NCI-H1417 treated with DMSO at 0.1 percent for 48 hours (cell line): ENCODE data around the gene MYADML2.
A peak's percentile ranks its signal among the peaks of the same experiment; 100 is the strongest.

Experiments
- DNase-seq: peaks from one replicate; lab custom pipeline; 2025; lab: John Stamatoyannopoulos, UW

MYADML2 gene

DNA sequence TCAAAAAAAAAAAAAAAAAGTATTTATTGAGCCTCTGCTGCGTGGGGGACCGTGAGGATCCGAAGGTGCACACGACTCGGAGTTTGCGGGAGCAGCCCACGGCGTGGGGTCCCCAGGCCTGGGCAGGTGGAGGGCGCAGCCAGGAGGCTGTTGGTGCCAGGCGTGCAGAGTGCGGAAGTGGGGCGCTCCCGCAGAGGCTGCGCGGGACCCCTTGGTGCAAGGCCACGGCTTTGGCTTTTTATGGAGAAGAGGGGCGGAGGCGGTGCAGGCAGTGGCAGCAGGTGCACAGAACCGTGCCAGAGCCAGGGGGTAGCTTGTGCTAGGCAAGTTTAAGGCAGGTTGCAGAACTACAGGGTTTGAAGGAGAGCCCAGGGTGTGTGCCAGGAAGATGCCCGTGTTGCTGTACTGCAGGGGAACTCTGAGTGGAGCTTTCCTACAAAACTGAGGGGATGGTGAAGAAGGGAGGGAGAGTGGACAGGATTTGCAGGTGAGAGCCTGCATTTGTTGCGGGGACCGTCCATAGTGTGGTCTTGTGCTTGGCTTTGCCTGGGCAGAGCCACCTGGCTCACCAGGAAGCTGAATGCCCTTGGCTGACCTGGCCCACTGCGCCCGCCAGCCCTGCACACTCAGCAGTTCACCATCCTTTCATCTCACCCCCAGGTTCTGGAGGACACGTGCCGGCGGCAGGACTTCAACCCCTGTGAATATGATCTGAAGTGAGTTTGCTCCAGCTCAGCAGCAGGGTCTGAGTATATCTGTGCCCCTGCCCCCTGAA, 31.7 kb upstream of the MYADML2 start:
- no peak for DNase-seq

DNA sequence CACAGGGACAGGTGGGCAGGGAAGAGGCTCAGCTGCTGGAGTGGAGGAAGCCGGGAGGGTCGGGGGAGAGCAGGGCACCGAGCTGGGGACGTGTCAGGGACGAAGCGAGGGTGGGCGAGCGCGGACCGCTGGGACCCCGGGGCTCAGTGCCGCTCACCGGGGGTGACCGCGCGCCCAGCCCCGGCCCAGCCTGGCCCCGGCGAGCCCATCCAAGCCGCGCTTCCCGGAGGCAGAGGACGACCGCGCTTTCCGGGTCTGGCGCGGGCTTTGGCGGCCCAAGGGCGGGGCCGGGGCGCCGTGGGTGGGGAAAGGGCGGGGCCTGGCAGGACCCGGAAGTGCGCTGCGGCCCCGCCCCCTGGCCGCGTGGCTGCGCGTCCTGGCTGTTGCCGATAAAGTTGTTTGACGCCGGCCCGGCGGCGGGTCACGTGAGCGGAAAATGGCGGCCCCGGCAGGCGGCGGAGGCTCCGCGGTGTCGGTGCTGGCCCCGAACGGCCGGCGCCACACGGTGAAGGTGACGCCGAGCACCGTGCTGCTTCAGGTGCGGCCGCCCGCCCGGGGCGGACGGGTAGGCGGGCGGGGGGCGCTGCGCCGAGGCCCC, 30.3 kb upstream of the MYADML2 start, which contains the start of gene ASPSCR1:
ASPSCR1 (plus strand) TSS at position 419 of the 598 bp plus-strand sequence; CDS start at position 437, 18 bp downstream.
- peak; percentile 58 for DNase-seq

- DNase-seq = peak; percentile 24
Observed at GRCh38 chr17:81976332-81977210, 29.5 kb upstream of the MYADML2 start.

DNA sequence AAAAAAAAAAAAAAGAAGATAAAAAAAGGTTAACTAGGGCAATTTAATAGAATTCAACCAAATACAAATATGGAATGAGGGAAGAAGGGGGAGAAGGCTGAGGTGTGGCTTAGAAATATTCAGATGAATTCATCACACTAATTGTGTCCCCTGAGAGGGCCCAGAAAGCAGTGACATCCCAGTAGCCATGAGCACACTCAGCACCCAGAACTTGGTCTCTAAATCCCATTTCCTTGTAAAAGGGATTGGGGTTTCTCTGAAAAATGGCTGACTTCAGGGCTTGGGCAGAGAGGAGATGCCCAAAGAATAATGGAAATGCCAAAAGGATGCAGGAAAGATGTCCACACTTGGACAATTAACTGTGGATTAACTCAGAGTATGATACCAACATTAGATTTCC, 26.4 kb upstream of the MYADML2 start:
- DNase-seq = no peak

DNA sequence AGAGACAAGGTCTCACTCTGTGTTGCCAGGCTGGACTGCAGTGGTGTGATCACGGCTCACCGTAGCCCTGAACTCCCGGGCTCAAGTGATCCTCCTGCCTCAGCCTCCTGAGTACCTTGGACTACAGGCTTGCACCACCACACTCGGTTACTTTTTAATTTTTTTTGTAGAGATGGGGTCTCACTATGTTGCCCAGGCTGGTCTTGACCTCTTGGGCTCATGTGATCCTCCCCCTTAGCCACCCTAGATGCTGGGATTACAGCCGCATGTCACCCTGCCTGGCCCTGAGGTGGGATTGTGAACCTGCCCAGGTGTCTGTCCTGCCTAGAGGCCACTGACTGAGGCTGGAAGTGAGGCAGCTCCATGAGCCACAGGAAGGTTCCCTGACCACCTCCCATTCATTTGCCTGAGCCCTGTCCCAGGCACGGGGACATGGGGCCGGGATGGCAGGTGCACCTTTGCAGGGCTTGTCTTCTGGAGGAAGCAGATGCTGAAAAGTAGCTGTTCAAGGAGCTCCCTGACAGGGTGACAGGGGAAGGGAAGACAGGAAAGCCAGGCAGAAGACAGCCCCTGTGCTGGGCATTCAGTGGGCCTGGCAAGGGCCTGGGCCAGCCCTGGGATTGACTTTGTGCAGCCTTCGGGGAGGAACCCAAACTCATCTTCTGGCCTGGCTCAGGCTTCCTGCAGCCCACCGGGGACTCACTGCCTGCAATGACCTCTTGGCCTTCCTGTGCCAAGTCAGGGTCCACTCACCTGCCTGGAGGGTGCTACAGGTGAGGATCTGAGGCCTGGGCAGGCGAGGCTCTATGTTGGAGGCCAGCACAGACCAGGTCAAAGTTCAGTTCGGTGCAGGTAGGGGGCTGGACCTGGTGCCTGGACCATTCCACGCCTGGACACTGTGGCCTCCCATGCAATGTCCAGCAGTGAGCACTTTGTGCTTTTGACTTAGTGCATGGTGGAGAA, 22.1 kb upstream of the MYADML2 start:
- DNase-seq = no peak

DNA sequence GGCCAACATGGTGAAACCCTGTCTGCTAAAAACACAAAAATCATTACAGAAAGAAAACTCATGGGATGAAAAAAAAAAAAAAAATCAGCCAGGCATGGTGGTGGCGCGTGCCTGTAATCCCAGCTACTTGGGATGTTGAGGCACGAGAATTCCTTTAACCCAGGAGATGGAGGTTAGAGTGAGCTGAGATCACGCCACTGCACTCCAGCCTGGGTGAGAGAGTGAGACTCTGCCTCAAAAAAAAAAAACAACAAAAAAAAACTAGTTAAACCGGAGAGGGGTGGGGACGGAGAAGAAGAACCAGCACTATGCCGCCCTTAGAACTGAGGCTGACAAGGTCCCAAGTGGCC, 21.3 kb upstream of the MYADML2 start:
- no peak for DNase-seq

DNA sequence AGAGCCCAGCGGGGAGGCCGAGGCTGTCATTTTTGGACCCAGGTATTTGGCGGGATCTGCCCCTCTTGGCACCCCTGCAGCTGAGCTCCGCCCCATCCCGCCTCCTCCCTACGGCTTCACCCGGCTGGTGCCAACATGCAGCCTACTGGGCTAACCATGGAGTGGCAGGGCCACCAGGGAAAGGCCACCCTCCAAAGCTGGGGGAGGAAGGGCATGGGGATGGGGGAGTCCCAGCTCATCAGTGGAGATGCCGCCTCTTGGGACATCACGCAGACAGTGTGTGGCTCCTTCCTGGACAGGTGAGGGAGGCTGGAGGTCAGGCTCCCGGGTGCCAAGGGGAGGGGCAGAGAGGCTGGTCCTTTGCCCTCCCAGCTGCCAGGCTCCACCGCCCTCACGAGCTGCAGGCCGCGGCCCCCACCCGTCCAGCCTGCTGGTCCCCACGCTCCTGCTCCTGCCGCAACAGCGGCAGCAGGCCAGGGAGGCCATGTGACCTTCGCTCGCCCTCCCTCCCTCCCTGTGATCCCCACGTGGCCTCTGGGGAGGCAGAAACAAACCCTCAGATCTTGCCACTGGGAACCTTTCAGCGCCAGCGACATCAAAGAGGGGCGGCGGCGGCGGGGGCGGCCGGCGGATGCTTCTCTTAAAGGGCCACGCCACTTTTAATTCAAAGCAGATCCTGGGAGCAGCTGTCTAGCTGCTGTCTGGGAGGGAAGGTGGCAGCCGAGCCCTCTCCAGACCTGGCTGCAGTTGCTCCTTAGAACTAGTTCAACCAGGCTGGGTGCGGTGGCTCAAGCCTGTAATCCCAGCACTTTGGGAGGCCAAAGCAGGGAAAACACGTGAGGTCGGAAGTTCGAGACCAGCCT, 20.7 kb upstream of the MYADML2 start:
- no peak for DNase-seq

- DNase-seq = no peak
Observed at GRCh38 chr17:81967244-81967532, 20.2 kb upstream of the MYADML2 start.

DNA sequence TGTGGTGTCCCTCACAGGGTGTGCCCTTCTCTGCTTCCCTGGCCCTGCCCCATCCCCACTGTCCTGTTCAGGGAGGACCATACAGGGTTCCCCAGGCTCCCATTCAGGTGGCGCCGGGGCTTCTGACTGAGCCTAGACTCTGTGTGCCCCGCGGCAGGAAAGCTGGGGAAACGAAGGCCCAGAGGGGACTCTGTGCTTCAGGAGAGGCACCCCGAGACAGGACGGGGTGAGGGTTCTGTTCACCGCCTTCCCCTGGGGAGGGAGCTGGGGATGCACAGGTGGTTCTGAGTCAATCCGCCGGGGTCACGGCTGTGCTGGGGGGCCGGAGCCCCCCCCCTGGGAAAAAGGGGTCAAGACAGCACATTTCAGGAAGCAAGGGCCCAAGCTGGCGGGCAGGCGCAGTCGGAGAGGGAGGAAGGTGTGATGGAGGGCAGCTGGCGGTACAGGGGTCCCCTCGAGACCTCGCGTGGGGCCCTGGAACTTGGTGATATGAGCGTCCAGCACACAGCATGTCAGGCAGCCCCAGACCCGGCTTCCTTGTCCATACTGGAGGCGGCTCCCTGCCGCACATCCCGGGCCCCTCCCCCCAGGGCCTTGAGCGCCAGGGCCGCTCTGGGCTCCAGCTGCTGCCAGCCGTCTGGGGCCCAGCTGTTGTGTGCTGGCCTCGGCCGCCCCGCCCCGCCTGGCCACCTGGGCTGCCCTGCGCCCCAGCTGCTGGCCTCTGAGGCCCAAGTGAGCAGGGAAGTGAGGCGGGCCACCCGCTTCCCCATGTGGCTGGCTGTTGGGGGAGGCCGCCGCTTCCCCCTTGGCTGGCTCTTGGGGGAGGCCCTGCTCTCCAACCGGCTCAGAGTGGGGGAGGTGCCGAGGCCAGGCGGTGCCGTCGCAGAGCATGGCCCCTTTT, 19.6 kb upstream of the MYADML2 start:
- DNase-seq = no peak

GRCh38 chr17:81964081-81964849, 17.2 kb upstream of the MYADML2 start:
- DNase-seq = no peak

DNA sequence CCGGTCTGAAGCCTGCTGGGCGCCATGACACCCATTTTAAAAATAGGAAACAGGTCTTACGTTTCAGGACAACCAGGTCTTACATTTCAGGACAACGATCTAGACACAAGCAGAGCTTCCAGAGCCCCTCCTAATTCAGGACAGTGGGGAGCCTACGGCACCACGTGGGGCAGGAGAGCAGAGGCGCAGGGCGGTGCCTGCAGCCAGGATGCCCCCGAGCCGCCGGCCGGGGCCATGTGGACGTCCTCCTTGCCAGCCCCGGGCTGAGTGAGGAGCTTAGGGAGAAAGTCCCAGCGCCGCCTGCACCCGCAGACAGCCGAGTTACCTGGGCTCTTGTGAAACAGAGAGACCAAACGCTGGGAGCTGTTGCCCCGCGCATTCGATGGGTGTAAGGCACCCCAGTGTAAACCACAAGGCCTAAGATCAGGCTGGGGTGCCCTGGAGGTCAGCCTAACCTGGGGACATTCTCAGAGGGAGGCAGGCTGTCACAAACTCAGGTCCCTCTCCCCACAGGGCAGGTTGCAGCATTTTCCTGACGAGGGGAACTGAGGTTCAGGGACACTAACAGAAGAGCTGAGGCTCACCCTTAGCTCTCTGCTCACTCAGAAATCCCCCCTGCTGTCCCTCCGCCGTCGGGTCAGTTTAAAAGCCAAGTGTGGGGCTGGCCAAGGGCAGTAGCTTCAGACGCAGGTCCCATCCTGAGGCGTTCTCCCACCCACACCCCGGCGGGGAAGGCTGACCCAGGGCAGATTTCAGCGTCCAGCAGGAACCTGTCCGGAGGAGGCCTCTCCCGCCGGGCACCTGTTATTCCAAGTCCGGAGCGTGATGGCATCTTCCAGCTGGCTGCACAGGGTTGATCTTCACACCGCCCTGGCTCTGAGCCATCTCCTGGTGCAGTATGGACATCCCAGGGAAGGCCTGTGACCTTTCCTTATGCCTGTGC, 15.7 kb upstream of the MYADML2 start:
- DNase-seq = no peak

- DNase-seq = no peak
Observed at GRCh38 chr17:81961521-81962498, 14.8 kb upstream of the MYADML2 start.

DNA sequence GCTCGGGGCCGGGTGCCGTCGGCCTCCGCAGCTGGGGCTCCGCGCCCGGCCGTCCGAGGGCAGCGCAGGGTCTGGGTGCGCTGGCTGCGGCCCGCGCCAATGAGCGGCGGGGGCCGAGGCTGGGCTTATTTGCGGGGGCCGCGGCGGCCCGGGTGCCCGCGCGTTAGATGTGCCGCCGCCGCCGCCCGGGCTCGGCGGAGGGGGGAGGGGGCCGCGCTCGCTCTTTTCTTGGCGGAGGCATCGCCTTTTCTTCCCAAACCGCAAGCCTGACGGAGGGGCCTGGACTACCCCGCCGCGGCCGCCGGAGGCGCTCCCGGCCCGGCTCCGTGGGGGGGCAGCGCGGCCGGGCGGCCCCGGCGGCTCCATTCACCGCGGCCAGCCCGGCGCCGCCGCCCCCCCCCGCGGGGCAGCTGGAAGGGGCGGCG, 14.1 kb upstream of the MYADML2 start, which contains the start of gene NOTUM:
NOTUM (minus strand) TSS at position 101 of the 425 bp plus-strand sequence. CDS start 278 bp downstream, outside the sequence.
- DNase-seq = no peak

GRCh38 chr17:81960130-81960958, 13.3 kb upstream of the MYADML2 start:
- no peak for DNase-seq

- DNase-seq = no peak
Observed at GRCh38 chr17:81959362-81960129, 12.5 kb upstream of the MYADML2 start.
